Astrocyte (in vitro differentiated cells and primary cell): ENCODE measurements around the gene INPP4A. TPM values are rescaled to one million over a fixed set of nuclear protein-coding genes. Genes with fewer than 3 reads are reported as not detected.

Source experiments
- DNase-seq: peaks from one replicate; pipeline ENCODE4 v3.0.0-alpha.2; 2010; ENCODE audit warnings: low read depth
- FAIRE-seq: peaks from 2 replicates; lab custom pipeline; 2011; peaks lifted over from hg19 to GRCh38; lab: Jason Lieb, UNC
- H2AFZ ChIP-seq: 2 replicates; pipeline ENCODE4 v1.6.0; 2012; ENCODE audit warnings: low read depth, low read length, inconsistent platforms
- H3K27ac ChIP-seq: 2 replicates; pipeline ENCODE4 v1.5.1; 2011; ENCODE audit warnings: low read depth, low read length, inconsistent platforms
- H3K27me3 ChIP-seq: 2 replicates; pipeline ENCODE4 v1.6.0; 2011; ENCODE audit warnings: low read length, inconsistent platforms; ENCODE audit not compliant: insufficient read depth
- H3K36me3 ChIP-seq: 2 replicates; pipeline ENCODE4 v1.5.1; 2011; ENCODE audit warnings: low read length, inconsistent platforms; ENCODE audit not compliant: insufficient read depth
- H3K4me1 ChIP-seq: 2 replicates; pipeline ENCODE4 v1.5.1; 2011; ENCODE audit warnings: low read length, inconsistent platforms; ENCODE audit not compliant: insufficient read depth
- H3K4me2 ChIP-seq: 2 replicates; pipeline ENCODE4 v1.6.0; 2012; ENCODE audit warnings: low read length, inconsistent platforms
- H3K4me3 ChIP-seq: 2 replicates; pipeline ENCODE4 v1.5.1; 2011; ENCODE audit warnings: low read depth, mild to moderate bottlenecking, low read length, inconsistent platforms; ENCODE audit not compliant: insufficient read depth
- H3K79me2 ChIP-seq: 2 replicates; pipeline ENCODE4 v1.6.0; 2012; ENCODE audit warnings: mild to moderate bottlenecking, low read length, inconsistent platforms; ENCODE audit not compliant: insufficient read depth
- H3K9ac ChIP-seq: 2 replicates; pipeline ENCODE4 v1.6.0; 2012; ENCODE audit warnings: mild to moderate bottlenecking, low read length, inconsistent platforms
- H3K9me3 ChIP-seq: 2 replicates; pipeline ENCODE4 v1.5.1; 2012; ENCODE audit warnings: low read depth, mild to moderate bottlenecking, low read length, inconsistent platforms; ENCODE audit not compliant: insufficient read depth
- H4K20me1 ChIP-seq: 2 replicates; pipeline ENCODE4 v1.6.0; 2012; ENCODE audit warnings: low read length, inconsistent platforms; ENCODE audit not compliant: insufficient read depth
- H3K27ac Mint-ChIP-seq: one replicate; pipeline ENCODE4 v1.8.0; 2021; ENCODE audit warnings: mild to moderate bottlenecking, mixed read lengths; ENCODE audit not compliant: unreplicated experiment
- H3K27me3 Mint-ChIP-seq: one replicate; pipeline ENCODE4 v1.8.0; 2021; ENCODE audit warnings: low read depth, mixed read lengths; ENCODE audit not compliant: unreplicated experiment
- H3K36me3 Mint-ChIP-seq: one replicate; pipeline ENCODE4 v1.8.0; 2021; ENCODE audit warnings: low read depth, mixed read lengths; ENCODE audit not compliant: unreplicated experiment
- H3K4me1 Mint-ChIP-seq: one replicate; pipeline ENCODE4 v1.8.0; 2021; ENCODE audit warnings: low read depth, mixed read lengths; ENCODE audit not compliant: unreplicated experiment
- H3K4me3 Mint-ChIP-seq: one replicate; pipeline ENCODE4 v1.8.0; 2021; ENCODE audit warnings: mild to moderate bottlenecking, moderate library complexity, mixed read lengths; ENCODE audit not compliant: unreplicated experiment
- H3K9me3 Mint-ChIP-seq: one replicate; pipeline ENCODE4 v1.8.0; 2021; ENCODE audit warnings: mild to moderate bottlenecking, mixed read lengths; ENCODE audit not compliant: unreplicated experiment
- EZH2 ChIP-seq: IDR thresholded peaks from 2 replicates; pipeline ENCODE4 v1.6.1; 2012; ENCODE audit warnings: mild to moderate bottlenecking, low read length, inconsistent platforms; ENCODE audit not compliant: insufficient read depth
- total RNA-seq: library from RNA; stranded (reverse); gene quantifications from 2 replicates; pipeline ENCODE4 v1.2.1, GENCODE V29; 2021
- TF ChIP-seq, protein P1 (sequence below): IDR thresholded peaks from 2 replicates; pipeline ENCODE4 v1.5.1; 2011; ENCODE audit warnings: low read depth, mild to moderate bottlenecking, inconsistent platforms, low read length, moderate library complexity; ENCODE audit not compliant: insufficient read depth

INPP4A gene
- total RNA-seq, 1 donor from 2014 or later, result 19.4 TPM

DNA sequence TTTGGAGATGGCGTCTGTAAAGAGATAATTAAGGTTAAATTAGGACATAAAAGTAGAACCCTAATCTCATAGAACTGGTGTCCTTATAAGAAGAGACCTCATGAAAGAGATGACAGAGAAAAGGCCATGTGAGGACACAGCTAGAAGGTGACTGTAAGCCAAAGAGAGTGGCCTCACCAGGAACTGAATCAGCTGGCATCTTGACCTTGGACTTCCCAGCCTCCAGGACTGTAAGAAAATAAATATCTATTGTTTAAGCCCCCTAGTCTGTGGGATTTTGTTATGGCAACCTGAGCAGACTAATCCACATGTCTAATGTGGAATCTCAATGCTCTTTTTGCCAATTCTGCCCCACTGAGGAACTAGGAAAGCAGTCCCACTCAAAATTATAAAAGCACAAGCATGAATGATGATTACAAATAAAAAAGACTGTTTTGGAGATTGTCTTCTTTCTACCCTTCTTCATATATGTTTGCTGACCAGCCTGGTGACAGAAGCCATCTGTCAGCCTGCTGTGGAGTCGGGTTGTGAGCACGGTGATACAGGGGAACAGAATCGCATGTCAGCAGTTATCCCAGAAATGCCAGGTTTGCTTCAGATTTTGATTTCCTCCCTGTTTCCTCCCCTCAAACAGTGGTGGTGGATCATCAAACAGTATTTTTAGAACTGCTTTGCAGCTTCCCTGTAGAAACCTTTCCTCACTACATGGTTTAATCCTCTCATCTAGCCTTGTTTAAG, 54.2 kb downstream of the INPP4A start:
- Histone ChIP-seq H3K9ac (no peak overlapping the region), H3K4me3 (no peak overlapping the region), H3K9me3 (no peaks in the 10 kb centered on the region), H3K79me2 (no peaks in the 10 kb centered on the region), H3K4me2 (no peak overlapping the region), H3K27me3 (no peaks in the 10 kb centered on the region), H4K20me1 (peaks cover 12% of the 10 kb centered on the region), H3K36me3 (no peaks in the 10 kb centered on the region), H3K4me1 (no peaks in the 10 kb centered on the region), H3K27ac (no peak overlapping the region), H2AFZ (no peak overlapping the region)
- no peaks in the 10 kb centered on the region for H3K27me3 Mint-ChIP-seq
- no peak overlapping the region for H3K27ac Mint-ChIP-seq
- no peak overlapping the region for H3K4me3 Mint-ChIP-seq
- H3K4me1 Mint-ChIP-seq, result peaks cover 14% of the 10 kb centered on the region
- peaks cover 15% of the 10 kb centered on the region for H3K36me3 Mint-ChIP-seq
- peaks cover 6% of the 10 kb centered on the region for H3K9me3 Mint-ChIP-seq
- TF ChIP-seq, protein P1, sequence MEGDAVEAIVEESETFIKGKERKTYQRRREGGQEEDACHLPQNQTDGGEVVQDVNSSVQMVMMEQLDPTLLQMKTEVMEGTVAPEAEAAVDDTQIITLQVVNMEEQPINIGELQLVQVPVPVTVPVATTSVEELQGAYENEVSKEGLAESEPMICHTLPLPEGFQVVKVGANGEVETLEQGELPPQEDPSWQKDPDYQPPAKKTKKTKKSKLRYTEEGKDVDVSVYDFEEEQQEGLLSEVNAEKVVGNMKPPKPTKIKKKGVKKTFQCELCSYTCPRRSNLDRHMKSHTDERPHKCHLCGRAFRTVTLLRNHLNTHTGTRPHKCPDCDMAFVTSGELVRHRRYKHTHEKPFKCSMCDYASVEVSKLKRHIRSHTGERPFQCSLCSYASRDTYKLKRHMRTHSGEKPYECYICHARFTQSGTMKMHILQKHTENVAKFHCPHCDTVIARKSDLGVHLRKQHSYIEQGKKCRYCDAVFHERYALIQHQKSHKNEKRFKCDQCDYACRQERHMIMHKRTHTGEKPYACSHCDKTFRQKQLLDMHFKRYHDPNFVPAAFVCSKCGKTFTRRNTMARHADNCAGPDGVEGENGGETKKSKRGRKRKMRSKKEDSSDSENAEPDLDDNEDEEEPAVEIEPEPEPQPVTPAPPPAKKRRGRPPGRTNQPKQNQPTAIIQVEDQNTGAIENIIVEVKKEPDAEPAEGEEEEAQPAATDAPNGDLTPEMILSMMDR, result no peak
- no peak for TF ChIP-seq EZH2
- FAIRE-seq (no peak), DNase-seq (no peak)

DNA sequence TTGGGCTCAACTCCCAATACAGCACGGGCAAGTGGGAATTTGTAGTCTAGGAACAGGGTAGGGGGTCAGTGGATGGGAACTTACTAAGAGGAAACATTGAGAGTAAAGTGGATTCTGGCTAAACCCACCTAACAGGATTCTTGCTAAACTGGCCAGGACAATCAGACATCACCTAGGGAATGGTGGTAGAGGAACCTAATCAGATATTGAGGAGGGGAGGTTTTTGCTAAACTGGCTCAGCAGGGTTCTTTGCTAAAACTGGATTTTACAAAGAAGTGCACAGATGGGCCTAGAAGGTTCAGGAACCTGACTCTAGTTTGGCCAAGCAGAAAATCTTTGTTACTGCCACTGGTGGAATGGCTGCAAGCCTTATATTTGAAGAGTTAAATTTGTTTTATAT, 55.9 kb downstream of the INPP4A start:
- TF ChIP-seq, protein P1, result no peak
- no peak for TF ChIP-seq EZH2
- Mint-ChIP-seq H3K36me3 (peaks cover 13% of the 10 kb centered on the region), H3K4me1 (peaks cover 26% of the 10 kb centered on the region), H3K4me3 (no peak overlapping the region), H3K27ac (no peak overlapping the region), H3K9me3 (peaks cover 6% of the 10 kb centered on the region), H3K27me3 (no peaks in the 10 kb centered on the region)
- Histone ChIP-seq H2AFZ (no peak overlapping the region), H3K79me2 (peaks cover 2% of the 10 kb centered on the region), H3K27ac (no peak overlapping the region), H3K27me3 (no peaks in the 10 kb centered on the region), H3K4me1 (no peaks in the 10 kb centered on the region), H3K9me3 (no peaks in the 10 kb centered on the region), H3K36me3 (no peaks in the 10 kb centered on the region), H3K4me3 (no peak overlapping the region), H3K4me2 (no peak overlapping the region), H3K9ac (no peak overlapping the region), H4K20me1 (peaks cover 25% of the 10 kb centered on the region)
- FAIRE-seq, result no peak
- DNase-seq, result no peak

DNA sequence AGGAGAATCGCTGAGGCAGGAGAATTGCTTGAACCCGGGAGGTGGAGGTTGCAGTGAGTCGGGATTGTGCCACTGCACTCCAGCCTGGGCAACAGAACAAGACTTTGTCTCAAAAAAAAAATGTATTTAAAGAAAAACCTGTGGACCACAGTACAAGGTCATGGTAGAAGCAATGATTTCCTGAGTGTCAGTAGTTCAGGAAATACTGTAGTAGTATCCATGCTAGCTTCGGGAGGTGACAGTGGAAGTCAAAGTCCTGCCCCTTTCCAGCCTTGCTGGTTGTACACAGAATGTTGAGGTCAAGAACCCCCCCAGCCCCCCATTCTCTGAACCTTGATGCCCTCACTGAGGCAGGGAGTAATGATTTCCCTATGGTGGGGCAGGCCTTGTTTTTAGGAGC, 56.6 kb downstream of the INPP4A start:
- Mint-ChIP-seq H3K27me3 (no peaks in the 10 kb centered on the region), H3K4me1 (peaks cover 31% of the 10 kb centered on the region), H3K27ac (no peak overlapping the region), H3K4me3 (no peak overlapping the region), H3K36me3 (peaks cover 13% of the 10 kb centered on the region), H3K9me3 (peaks cover 6% of the 10 kb centered on the region)
- Histone ChIP-seq H3K9me3 (no peaks in the 10 kb centered on the region), H3K4me3 (no peak overlapping the region), H3K4me1 (no peaks in the 10 kb centered on the region), H2AFZ (no peak overlapping the region), H3K36me3 (no peaks in the 10 kb centered on the region), H3K79me2 (peaks cover 2% of the 10 kb centered on the region), H4K20me1 (peaks cover 25% of the 10 kb centered on the region), H3K27me3 (no peaks in the 10 kb centered on the region), H3K4me2 (no peak overlapping the region), H3K27ac (no peak overlapping the region), H3K9ac (no peak overlapping the region)
- DNase-seq (no peak), FAIRE-seq (no peak)
- TF ChIP-seq, protein P1, result no peak
- TF ChIP-seq EZH2, result no peak
